Panc1 (cell line): ENCODE measurements around the gene GLI3.

Experiments
- POLR2AphosphoS5 ChIP-seq: IDR thresholded peaks from 2 replicates; pipeline ENCODE4 v1.6.1; 2012; ENCODE audit warnings: mild to moderate bottlenecking, low read depth, low read length, moderate library complexity
- SIN3A ChIP-seq: IDR thresholded peaks from 2 replicates; pipeline ENCODE4 v1.6.1; 2012; ENCODE audit warnings: low read depth, mild to moderate bottlenecking, low read length, moderate library complexity, borderline replicate concordance; ENCODE audit not compliant: insufficient read depth
- TCF7L2 ChIP-seq: IDR thresholded peaks from 2 replicates; pipeline ENCODE4 v1.6.1; 2011; ENCODE audit warnings: mild to moderate bottlenecking, low read depth, low read length, inconsistent platforms
- TF ChIP-seq, protein P1 (sequence below): fragments of 450-650 bp; IDR thresholded peaks from 2 replicates; pipeline ENCODE4 v1.5.1; 2017; ENCODE audit warnings: mild to moderate bottlenecking
- TF ChIP-seq, protein P2 (sequence below), 2 experiments: IDR thresholded peaks; 2 replicates each; pipeline ENCODE4 v1.6.1; 2011 to 2012; ENCODE audit warnings: low read depth in 2 of 2, control low read depth in 1 of 2, low read length in 1 of 2, mild to moderate bottlenecking in 1 of 2, moderate library complexity in 1 of 2; ENCODE audit not compliant: insufficient read depth in 1 of 2

DNA sequence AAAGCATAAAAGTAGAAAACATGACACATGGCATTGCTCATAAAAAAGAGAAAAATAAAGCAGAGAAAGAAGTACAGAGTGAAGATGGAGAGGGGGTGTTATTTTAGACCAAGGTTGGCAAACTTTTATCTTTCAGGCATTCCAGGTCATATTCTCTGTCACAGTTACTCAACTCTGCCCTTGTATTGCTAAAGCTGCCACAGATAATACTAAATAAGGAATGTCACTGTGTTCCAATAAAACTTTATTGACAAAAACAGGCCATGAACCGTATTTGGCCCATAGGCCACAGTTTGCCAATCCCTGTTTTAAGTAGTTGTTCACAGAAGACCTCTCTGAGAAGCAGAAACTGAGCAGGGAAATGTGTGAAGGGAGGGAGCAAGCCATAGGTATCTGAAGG, 167.4 kb downstream of the GLI3 start:
- TF ChIP-seq, protein P1, sequence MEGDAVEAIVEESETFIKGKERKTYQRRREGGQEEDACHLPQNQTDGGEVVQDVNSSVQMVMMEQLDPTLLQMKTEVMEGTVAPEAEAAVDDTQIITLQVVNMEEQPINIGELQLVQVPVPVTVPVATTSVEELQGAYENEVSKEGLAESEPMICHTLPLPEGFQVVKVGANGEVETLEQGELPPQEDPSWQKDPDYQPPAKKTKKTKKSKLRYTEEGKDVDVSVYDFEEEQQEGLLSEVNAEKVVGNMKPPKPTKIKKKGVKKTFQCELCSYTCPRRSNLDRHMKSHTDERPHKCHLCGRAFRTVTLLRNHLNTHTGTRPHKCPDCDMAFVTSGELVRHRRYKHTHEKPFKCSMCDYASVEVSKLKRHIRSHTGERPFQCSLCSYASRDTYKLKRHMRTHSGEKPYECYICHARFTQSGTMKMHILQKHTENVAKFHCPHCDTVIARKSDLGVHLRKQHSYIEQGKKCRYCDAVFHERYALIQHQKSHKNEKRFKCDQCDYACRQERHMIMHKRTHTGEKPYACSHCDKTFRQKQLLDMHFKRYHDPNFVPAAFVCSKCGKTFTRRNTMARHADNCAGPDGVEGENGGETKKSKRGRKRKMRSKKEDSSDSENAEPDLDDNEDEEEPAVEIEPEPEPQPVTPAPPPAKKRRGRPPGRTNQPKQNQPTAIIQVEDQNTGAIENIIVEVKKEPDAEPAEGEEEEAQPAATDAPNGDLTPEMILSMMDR, result no peak
- no peak for TF ChIP-seq POLR2AphosphoS5
- TF ChIP-seq, protein P2, sequence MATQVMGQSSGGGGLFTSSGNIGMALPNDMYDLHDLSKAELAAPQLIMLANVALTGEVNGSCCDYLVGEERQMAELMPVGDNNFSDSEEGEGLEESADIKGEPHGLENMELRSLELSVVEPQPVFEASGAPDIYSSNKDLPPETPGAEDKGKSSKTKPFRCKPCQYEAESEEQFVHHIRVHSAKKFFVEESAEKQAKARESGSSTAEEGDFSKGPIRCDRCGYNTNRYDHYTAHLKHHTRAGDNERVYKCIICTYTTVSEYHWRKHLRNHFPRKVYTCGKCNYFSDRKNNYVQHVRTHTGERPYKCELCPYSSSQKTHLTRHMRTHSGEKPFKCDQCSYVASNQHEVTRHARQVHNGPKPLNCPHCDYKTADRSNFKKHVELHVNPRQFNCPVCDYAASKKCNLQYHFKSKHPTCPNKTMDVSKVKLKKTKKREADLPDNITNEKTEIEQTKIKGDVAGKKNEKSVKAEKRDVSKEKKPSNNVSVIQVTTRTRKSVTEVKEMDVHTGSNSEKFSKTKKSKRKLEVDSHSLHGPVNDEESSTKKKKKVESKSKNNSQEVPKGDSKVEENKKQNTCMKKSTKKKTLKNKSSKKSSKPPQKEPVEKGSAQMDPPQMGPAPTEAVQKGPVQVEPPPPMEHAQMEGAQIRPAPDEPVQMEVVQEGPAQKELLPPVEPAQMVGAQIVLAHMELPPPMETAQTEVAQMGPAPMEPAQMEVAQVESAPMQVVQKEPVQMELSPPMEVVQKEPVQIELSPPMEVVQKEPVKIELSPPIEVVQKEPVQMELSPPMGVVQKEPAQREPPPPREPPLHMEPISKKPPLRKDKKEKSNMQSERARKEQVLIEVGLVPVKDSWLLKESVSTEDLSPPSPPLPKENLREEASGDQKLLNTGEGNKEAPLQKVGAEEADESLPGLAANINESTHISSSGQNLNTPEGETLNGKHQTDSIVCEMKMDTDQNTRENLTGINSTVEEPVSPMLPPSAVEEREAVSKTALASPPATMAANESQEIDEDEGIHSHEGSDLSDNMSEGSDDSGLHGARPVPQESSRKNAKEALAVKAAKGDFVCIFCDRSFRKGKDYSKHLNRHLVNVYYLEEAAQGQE (IDR thresholded peaks at IDR 0.05; ENCODE audit: insufficient read depth in 1 of 2, low read depth in 2 of 2, low read length in 1 of 2), result no peak
- no peak for TF ChIP-seq TCF7L2
- TF ChIP-seq SIN3A, result no peak
